CD4-positive, alpha-beta T cell treated with Interleukin-15 for 4 hours (primary cell): Measurements from ENCODE around the gene OST4.

Experiments used
- DNase-seq: peaks from one replicate; pipeline ENCODE4 v3.0.0-alpha.2; 2020; ENCODE audit warnings: low spot score

OST4 gene

DNA sequence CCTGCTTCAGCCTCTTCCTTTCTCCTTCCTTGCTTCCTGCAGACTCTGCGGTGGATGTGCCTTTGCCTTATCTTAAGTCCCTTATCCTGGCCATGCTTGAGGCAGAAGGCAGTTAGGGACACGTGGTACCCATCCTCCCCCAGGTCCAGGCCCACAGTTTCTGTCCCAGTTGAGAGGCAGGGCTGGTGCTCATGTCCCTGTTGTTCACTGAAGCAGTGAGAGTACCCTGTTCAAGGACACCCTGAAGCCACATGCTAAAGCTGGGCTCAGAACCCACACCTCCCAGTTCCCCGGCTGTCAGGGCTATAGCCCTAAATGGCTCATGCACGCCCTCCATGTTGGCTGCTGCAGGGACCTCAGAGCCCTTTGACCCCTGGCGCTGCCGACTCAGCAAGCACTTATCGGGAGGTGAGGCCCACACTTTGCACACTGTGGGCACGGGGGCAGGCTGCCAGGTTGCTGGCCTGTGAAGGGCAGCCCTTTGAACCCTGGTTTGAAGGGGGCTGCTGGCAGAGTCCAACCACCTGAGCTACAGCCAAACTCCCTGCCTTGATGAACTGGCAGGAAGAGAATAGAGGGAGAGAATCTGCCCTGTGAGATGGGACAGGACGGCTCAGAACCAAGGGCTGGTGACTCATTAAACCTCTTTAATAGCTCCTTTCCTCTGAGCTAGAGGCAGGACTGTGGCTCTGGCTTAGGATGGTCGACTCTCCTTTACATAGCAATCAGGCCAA is 21.4 kb upstream of the OST4 start:
- no peak for DNase-seq

DNA sequence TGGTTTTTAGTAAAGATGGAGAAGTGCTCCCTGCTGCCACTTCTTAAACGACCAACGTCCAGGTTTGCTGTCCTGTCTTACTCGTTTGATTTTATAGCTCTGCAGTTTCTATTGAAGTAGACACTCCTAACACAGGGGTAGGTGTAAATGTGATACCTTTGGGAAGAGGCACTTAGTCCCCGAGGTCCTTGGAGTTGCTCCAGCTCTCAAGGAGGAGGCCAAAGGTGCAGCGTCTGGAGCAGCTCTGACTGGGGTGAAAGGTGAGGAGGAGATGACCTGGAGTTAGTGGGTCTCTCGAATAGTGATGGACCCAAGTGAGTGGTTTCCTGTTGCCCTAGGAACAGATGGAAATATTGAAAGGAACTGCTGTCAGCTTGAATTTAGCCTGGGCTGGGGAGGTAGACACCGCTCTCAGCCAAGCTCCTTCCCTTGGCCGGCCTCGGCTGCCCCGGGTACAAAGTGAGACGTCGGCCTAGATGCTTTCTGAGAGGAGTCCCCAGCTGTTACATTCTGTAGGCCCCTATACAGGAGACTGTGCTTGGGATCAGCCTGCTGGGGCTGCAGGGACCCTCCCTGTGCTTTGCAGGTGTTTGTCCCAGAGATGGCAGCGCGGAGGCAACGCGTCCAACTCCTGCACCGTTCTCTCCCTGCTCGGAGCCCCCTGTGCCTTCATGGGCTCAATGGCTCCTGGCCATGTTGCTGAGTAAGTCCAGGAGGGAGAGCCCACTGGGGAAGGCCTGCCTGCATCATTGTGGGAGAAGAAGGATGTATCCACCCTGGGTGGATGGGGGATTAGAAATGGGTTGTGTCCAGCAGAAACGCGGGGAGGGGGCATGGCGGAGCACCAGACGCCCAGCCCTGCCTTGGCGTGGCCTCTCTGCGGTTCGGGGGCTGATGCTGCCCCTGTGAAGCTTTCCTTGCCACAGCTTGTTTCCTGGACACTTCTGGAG is 20.6 kb upstream of the OST4 start:
- no peak for DNase-seq

DNA sequence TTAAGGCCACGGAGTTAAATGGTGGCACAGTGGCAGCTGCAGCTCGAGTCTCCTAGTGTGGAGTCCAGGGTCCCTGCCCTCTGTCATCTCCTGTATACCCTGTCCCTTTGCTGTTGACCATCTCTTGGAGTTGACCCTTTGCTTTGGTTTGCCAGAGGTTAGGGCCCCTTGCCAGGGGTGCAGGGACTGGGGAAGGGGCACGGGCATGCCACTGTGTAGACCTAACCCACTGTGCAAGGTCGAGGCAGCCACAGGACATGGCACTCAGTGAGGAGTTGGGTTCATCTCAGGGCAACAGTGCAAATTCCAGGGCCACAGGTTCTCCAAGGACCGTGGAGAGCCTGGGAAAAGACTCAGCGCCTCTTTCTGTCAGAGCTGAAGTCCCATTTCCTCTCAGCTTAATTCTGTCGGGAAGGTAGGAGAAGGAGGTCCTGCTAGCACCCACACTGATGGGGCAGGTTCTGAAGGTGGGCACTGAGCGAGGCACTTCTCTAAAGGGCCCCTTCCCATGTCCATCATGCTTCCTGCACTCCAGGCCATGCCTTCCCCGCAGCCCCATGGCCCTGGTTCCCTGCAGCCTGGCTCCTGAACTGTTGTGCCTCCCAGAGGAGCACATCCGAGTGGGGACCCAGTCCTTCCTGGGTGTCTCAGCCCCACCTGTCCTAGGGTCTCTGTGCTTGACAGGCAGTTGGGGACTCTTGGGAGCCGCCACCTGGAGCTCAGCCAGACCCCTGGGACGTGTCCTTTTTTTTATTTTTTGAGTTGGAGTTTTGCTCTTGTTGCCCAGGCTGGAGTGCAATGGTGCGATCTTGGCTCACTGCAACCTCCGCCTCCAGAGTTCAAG is 17.9 kb upstream of the OST4 start:
- no peak for DNase-seq

DNA sequence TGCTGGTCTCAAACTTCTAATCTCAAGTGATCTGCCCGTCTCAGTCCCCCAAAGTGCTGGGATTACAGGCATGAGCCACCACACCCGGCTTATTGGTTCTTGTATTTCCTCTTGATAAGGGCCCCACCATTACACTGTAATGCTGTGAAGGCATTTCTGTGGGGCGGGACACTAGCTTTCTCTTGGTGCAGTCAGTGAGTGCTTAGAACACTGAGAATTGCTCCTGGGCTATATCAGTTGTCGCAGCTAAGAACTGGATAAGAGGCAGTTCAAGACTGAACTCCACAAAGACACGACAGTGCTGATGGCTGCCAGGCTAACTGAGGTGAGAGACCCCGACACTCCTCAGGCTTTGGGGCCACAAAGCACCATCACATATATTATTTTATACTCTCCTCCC is 17.2 kb upstream of the OST4 start:
- DNase-seq: no peak

DNA sequence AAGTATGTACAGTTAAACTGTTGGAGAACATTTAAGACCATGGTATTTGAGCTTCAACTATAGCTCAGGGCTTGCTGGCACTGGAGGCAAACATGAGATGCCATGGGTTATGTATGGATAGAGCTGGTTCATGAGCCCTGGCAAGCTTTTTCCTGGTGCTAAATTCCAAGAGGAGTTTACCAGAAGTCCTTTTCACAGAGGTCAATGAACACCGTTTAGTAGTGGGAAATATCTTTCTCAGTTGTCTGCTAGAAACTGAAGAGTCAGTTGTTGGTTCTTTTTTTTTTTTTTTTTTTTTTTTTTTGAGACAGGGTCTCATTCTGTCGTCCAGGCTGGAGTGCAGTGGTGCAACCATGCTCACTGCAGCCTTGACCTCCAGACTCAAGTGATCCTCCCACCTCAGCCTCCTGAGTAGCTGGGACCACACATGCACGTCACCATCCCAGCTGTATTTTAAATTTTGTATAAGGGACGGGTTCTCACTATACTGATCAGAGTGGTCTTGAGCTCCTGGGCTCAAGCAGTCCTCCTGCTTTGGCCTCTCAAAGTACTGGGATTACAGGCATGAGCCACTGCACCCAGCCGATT is 16.5 kb upstream of the OST4 start:
- DNase-seq: no peak

DNA sequence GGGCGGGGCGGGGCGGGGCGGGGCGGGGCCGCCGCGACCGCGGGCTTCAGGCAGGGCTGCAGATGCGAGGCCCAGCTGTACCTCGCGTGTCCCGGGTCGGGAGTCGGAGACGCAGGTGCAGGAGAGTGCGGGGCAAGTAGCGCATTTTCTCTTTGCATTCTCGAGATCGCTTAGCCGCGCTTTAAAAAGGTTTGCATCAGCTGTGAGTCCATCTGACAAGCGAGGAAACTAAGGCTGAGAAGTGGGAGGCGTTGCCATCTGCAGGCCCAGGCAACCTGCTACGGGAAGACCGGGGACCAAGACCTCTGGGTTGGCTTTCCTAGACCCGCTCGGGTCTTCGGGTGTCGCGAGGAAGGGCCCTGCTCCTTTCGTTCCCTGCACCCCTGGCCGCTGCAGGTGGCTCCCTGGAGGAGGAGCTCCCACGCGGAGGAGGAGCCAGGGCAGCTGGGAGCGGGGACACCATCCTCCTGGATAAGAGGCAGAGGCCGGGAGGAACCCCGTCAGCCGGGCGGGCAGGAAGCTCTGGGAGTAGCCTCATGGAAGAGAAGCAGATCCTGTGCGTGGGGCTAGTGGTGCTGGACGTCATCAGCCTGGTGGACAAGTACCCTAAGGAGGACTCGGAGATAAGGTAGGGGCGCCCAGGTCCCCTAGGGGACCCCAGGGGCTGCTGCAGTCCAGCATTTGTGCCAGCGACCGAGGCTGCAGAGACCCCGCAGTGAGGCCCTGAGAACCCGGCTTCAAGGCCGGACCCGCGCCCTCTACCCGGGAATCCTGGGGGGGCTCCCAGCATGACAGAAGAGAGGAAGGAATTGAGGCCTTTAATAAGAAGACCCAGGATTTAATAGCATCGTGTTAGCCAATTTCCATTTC is 15.5 kb upstream of the OST4 start, which contains the start of gene KHK:
Gene KHK, plus strand, starts transcription at position 49 of the 870 bp plus-strand sequence. Its CDS starts 488 bp downstream, at position 537.
- DNase-seq: no peak

DNA sequence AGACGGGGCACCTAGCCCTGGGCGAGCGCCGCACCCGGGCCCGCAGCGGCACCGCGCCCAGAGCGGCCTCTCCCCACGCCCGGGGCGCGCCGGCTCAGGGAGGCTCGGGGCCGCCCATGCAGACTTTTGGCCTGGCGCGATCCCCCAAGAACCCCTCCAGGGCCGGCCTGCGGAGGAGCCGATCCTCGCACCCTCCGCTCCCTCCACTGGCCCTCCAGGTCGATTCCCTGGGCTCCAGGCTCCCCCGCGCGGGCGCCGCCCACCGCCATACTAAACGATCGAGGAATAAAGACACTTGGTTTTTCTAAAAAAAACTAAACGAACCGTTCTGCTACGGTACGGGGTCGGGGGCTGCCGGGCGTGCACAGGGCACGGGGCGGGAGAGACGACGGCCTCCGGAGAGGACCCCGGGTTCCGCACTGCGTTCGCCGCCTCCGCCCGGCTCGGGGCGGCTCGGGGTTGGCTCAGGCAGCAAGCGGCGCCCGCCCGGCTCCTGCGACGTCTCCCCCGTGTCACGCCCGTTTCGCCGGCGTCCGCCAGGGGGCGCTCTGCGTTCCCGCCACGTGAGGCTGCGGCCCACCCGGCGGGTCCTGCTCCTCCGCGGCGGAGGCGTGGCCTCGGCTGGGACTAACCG is 14.8 kb upstream of the OST4 start:
- DNase-seq: peak; percentile 98

DNA sequence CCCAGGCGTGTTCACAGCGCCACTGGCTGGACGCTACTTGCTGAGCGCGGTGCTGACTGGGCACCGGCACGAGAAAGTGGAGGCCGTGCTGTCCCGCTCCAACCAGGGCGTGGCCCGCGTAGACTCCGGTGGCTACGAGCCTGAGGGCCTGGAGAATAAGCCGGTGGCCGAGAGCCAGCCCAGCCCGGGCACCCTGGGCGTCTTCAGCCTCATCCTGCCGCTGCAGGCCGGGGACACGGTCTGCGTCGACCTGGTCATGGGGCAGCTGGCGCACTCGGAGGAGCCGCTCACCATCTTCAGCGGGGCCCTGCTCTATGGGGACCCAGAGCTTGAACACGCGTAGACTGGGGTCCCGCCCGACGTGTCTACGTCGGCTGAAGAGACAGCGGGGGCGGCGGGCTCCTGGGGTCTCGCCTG is 14.2 kb upstream of the OST4 start:
- peak; percentile 32 for DNase-seq

DNA sequence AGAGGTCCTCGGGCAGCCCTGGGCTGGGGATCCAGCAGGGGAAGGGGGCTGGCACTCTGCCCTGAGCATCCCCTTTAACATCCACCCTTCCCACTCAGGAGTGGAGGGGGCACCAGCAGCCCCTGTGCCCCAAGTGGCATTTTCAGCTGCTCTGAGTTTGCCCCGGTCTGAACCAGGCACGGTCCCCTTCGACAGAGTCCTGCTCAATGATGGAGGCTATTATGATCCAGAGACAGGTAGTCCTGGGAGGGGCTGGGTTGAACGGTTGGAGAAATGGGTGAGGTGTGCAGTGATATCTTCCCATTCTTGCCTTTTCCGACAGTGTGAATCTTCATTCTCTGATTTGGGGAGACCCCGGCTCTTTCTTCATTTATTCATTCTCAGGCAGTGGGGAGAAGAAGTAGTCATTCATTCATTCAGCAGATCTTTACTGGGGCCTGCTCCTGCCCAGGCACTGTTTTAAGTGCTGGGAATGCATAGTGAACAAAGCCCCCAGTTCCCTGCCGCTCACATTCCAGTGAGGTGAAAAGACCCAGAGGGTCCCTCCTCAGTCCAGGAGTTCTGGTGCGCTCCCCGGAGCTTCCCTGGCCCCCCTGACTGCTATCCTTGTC is 13.7 kb upstream of the OST4 start:
- no peak for DNase-seq

DNA sequence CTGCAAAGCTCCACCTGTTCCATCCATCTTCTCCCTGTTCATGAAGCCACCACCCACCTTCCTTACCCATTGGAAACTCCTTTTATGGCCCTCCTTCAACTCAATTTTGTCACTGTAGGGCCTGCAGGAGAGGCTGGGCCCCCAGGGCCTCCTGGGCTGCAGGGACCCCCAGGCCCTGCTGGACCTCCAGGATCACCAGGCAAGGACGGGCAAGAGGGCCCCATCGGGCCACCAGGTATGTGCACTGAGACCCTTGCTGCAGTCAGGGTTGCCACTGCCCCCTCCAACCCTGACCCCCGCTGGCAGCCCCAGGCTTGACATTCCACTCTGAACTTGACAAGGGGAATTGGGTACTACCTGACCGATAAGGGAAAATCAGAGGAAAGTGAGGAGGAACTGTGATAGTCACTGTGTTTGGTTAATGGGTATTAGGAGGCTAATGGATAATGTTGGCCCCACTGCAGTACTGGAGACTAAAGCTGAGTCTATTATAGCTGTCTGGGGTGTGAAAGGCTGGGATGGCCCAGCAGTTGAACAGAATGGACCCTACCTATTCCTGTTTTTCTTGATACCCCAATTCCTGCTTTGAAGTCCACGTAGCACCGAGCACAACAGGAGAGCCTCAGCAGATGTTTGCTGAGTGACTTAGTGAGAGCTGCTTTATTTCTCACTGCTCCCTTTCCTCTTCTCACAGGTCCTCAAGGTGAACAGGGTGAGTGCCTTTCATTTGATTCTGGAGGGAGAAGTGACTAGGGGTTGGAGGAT is 13.0 kb upstream of the OST4 start:
- DNase-seq: no peak

DNA sequence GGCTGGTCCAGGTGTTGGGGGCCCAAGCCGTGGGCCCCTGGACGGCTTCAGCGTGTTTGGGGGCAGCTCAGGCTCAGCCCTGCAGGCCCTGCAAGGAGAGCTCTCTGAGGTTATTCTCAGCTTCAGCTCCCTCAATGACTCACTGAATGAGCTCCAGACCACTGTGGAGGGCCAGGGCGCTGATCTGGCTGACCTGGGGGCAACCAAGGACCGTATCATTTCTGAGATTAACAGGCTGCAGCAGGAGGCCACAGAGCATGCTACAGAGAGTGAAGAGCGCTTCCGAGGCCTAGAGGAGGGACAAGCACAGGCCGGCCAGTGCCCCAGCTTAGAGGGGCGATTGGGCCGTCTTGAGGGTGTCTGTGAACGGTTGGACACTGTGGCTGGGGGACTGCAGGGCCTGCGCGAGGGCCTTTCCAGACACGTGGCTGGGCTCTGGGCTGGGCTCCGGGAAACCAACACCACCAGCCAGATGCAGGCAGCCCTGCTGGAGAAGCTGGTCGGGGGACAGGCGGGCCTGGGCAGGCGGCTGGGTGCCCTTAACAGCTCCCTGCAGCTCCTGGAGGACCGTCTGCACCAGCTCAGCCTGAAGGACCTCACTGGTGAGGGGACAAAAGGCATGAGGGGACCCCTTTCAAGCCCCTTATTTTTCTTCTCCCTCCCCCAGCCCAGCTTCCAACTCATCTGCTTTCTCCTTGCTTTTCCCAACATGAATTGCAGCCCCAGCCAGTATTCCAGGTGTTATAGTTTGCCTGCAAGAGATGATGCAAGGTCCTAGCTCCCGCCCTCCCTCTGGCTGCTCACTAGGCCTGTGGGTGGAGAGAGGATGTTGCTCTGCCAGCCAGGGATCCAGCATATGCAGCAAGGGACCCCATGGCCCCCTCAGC is 12.2 kb upstream of the OST4 start:
- no peak for DNase-seq

DNA sequence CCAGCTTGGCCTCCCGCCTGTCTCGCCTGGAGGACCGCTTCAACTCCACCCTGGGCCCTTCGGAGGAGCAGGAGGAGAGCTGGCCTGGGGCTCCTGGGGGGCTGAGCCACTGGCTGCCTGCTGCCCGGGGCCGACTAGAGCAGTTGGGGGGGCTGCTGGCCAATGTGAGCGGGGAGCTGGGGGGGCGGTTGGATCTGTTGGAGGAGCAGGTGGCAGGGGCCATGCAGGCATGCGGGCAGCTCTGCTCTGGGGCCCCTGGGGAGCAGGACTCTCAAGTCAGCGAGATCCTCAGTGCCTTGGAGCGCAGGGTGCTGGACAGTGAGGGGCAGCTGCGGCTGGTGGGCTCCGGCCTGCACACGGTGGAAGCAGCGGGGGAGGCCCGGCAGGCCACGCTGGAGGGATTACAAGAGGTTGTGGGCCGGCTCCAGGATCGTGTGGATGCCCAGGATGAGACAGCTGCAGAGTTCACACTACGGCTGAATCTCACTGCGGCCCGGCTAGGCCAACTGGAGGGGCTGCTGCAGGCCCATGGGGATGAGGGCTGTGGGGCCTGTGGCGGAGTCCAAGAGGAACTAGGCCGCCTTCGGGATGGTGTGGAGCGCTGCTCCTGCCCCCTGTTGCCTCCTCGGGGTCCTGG is 11.4 kb upstream of the OST4 start:
- DNase-seq: no peak

DNA sequence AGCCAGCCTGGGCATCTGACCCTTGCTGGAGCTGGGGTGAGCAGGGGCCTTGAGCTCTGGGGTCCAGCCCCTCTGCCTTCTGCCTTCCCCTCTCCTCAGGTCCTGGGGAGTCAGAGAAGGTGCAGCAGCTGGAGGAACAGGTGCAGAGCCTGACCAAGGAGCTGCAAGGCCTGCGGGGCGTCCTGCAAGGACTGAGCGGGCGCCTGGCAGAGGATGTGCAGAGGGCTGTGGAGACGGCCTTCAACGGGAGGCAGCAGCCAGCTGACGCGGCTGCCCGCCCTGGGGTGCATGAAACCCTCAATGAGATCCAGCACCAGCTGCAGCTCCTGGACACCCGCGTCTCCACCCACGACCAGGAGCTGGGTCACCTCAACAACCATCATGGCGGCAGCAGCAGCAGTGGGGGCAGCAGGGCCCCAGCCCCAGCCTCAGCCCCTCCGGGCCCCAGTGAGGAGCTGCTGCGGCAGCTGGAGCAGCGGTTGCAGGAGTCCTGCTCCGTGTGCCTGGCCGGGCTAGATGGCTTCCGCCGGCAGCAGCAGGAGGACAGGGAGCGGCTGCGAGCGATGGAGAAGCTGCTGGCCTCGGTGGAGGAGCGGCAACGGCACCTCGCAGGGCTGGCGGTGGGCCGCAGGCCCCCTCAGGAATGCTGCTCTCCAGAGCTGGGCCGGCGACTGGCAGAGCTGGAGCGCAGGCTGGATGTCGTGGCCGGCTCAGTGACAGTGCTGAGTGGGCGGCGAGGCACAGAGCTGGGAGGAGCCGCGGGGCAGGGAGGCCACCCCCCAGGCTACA is 10.7 kb upstream of the OST4 start:
- no peak for DNase-seq

DNA sequence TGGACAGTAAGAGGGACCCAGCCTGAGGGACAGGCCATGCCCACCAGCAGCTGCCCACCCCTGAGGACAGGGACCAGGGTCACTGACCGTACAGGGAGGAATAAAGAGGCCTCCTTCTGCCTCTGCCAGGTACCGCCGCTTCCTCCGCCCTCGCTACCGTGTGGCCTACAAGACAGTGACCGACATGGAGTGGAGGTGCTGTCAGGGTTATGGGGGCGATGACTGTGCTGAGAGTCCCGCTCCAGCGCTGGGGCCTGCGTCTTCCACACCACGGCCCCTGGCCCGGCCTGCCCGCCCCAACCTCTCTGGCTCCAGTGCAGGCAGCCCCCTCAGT is 9.1 kb upstream of the OST4 start:
- DNase-seq: no peak

DNA sequence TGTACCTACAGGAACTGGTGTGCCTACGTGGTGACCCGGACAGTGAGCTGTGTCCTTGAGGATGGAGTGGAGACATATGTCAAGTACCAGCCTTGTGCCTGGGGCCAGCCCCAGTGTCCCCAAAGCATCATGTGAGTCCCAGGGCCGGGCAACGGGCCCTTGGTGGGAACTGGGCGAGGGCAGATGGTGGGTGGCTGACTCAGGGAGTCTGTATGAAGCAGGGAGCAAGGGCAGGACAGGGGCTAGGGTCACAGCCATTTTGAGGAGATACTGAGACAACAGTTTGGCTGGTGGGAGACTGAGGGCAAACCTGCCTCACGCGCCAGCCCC is 8.7 kb upstream of the OST4 start:
- no peak for DNase-seq

DNA sequence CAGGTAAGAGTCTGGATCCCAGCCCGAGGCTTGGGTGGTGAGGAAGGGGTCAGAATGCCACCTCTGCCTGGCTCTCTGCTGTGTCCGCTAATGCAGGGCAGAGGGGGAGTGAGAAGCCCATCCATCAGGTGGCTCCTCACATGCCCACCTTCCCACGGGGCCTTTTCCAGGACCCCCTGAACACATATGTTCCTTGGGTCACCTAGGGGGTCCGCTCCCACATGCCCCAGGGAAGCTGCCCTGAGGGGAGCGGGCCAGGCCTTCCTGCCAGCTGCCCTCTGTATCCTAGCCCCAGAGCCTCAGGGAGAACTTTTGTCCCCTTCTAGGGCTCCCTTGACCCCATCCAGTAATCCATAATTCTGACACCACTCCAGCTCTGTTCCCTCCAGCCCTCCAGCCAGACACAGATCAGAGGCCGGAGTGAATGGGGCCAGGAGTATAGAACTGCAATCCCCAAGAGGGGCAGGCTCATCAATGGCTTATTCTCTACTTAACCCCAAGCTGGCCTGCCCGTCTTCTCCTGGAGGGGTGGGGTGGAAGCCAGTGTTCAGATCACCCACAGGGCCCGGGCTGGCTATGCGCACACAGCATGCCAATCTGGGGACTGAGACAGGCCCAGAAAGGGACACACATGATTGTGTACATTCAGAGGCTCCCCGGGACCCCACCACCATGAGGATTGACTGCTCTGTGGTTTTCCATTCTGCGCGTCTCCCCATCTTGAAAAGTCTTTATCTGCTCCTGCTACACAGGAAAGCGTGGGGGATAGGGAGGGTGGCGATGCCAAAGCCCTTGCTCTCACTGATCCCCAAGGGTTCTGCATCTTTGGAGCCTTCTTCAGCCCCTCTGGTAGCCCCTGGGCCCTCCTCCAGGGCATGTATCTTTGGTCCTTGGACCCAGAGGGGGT is 8.0 kb upstream of the OST4 start:
- DNase-seq: no peak
